ENCODE measurements around the gene CCNY.

- TF ChIP-seq, protein P1, sequence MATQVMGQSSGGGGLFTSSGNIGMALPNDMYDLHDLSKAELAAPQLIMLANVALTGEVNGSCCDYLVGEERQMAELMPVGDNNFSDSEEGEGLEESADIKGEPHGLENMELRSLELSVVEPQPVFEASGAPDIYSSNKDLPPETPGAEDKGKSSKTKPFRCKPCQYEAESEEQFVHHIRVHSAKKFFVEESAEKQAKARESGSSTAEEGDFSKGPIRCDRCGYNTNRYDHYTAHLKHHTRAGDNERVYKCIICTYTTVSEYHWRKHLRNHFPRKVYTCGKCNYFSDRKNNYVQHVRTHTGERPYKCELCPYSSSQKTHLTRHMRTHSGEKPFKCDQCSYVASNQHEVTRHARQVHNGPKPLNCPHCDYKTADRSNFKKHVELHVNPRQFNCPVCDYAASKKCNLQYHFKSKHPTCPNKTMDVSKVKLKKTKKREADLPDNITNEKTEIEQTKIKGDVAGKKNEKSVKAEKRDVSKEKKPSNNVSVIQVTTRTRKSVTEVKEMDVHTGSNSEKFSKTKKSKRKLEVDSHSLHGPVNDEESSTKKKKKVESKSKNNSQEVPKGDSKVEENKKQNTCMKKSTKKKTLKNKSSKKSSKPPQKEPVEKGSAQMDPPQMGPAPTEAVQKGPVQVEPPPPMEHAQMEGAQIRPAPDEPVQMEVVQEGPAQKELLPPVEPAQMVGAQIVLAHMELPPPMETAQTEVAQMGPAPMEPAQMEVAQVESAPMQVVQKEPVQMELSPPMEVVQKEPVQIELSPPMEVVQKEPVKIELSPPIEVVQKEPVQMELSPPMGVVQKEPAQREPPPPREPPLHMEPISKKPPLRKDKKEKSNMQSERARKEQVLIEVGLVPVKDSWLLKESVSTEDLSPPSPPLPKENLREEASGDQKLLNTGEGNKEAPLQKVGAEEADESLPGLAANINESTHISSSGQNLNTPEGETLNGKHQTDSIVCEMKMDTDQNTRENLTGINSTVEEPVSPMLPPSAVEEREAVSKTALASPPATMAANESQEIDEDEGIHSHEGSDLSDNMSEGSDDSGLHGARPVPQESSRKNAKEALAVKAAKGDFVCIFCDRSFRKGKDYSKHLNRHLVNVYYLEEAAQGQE (IDR thresholded peaks at IDR 0.05; ENCODE audit: low read depth), result no peak
- TF ChIP-seq CTCF (IDR thresholded peaks at IDR 0.05 in 2 of 3, conservative IDR thresholded peaks at IDR 0.05 in 1 of 3; ENCODE audit: borderline replicate concordance in 1 of 3, insufficient read depth in 1 of 3, low read depth in 2 of 3, low read length in 2 of 3), result no peak
- TF ChIP-seq POLR2A (IDR thresholded peaks at IDR 0.05; ENCODE audit: borderline replicate concordance, extremely low read depth, insufficient read depth, insufficient read length), result no peak
These were observed 40.9 kb downstream of the CCNY start for GRCh38 chr10:35377050-35377728.

All from HCT116 (cell line).